NCI-H1048 (cell line): ENCODE measurements around the gene CALY.
A peak's percentile ranks its signal among the peaks of the same experiment; 100 is the strongest.
"Not testable (repeated sequence)": the region's sequence is repeated elsewhere in the genome, so short reads cannot be mapped to it uniquely, and the experiment has no call there.

Experiments
- DNase-seq: peaks from one replicate; lab custom pipeline; 2025; lab: John Stamatoyannopoulos, UW

Gene CALY

DNA sequence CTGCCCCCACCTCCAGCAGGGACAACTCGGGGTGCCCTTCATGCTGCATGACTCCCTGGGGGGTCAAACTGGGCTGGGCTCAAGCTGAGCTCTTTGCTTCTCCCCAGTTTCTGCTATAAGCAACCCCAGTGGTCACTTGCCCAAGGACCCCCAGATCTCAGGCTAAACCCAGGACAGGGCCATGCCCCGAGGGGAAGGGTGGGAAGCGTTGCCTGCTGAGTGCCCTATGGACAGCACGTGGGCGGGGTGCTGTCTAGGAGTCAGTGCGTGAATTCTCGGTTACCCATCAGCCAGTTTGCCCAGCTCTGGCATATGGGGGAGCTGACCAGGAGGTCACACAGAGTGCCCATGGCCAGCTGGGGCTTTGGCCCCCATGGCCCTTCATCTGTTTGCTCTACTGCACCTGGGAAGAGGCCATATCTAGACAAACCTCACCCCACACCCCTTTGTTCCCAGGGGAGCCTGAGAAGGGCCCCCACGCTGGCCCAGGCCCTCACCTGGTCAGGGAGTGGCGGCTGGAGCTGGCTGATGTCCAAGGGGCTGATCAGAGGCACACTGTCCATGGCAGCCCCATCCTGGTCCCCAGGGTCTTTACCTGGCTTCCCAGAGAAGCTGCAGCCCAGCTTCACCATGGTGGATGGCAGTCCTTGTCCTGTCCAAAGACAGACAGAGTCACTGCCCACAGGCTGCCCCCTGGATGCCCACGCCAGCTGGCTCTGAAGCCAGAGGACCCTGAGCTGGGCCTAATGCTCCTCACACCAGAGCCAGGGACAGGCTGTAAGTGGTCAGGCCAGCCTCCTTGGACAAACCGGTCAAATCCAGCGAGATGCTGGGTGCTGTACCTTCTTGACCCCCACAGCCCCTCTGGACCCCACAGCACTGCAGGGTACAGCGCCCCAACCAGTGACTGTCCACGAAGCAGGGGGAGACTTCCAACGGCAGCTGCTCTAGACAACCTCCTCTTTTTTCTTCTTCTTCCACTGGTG lies 8.0 kb downstream of the CALY start:
- DNase-seq: no peak

DNA sequence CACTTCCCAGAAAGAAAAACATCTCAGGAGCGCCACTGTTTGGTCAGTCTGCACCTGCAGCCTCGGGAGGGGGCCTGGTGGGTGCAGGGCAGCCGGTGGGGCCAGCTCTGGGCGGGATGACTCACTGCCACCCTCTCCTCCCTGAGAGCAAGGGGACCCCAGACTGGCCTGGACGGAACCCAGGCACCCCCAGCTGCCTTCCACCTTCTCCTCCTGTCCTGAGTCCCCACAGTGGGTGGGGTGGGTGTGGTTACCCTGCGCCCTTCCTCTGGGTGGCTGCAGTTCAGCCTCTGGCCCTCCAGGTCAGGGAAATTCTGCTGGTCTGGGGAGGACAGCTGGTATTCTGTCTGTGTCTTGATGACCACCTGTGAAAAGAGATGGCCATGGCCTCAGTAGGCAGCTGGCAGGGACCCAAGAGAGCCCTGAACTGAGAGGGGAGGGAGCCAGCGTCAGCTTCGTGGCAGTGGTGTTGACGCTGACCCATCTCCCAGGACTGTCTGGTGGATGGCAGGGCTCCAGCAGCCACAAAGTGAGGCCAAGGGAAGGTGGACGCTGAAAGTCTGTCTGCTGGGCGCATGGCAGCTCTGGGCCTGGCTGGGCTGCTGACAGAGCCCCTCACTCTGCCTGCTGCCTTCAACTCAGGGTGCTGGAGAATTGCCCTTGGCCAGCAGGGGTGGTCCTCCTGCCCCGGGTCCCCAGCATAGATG lies 8.9 kb downstream of the CALY start:
- no peak for DNase-seq

DNA sequence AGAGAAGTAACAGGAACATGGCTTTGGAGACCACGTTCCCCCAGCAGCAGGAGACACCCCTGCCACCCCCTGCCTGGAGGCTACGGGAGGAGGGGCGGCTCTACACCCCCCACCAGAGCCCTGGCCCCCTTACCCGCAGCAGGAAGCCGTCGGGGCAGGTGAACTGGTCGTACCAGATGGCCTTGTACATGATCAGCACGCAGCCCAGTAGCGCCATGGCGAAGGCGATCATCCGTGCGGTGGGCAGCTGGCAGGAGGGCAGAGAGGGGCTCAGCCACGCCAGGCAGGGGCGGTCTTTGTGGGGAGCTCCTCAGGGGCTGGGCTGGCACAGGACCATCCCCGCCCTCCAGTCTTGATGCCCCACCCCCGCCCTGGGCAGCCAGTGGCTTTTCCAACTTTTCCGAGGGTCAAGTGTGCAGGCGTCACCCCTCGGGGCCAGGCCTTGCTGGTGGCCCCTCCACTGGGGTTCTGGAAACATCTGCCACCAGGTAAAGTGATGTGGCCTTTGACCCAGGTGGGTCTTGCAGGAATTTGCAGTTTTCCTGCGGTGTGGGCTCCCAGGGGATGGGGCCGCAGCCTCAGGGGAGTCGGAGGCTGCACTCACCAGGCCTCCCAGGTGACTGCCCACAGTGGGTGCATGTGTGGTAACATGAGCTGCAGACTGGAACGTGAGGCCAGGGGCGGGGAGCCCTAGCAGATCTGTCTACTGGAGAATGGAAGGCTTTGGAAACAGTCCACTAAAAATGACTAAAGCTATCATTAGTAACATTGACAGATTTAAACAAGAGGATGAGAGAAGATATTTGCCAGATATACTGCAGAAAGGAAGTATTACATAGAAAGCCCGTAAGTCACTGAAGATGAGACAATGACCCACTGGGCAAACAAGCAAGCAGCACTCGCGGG lies 9.7 kb downstream of the CALY start:
- DNase-seq: no peak

DNA sequence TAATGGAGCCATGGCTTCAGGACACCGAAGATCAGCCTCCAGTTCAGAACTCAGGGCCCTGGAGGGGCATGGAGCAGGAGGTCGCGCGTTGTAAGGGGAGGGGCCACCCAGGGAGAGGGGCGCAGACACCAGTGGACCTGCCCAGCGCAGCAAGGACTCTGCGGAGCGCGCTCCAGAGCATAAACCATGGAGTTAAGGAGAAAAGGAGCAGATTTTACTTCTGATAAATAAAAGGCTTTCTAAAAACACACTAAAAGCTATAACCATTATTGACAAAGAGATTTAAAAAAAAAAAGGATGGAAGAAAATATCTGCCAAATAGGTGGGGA lies 10.5 kb downstream of the CALY start:
- no peak for DNase-seq

DNA sequence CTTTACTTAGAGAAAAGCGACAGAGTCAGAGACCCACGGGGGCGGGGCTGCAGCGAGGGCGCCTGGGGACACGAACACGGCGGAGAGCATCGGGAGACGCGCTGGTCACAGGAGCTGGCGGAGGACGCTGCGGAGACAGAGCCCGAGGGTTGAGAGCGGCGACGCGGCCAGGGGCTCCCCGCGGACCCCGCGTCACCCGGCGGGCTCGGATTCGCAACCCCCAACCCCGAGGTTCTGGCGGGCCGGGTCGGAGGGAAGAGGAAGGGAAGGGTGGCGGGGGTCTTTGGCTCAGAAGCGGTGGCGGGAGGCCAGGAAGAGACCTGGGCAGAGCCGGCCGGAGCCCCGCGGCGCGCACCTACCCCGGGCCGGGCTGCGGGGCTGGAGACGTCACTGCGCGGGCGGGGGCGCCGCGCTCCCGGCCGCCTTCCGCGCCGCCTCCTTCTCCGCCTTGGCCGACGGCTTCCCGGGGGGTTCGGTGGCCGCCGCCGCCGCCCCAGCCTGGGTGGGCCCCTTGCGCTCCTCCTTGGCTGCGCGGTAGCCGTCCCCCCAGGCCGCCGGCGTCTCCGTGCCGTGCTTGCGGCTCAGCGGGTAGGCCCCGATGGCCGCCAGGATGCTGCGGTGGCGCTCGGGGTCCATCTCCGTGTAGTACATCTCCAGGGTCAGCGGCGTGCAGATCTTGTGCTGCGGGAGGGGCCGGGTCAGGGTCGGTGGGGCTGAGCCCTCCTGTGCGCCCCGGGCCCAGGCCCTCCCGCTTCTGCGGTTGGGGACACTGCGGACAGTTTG lies 11.1 kb downstream of the CALY start:
- no peak for DNase-seq

DNA sequence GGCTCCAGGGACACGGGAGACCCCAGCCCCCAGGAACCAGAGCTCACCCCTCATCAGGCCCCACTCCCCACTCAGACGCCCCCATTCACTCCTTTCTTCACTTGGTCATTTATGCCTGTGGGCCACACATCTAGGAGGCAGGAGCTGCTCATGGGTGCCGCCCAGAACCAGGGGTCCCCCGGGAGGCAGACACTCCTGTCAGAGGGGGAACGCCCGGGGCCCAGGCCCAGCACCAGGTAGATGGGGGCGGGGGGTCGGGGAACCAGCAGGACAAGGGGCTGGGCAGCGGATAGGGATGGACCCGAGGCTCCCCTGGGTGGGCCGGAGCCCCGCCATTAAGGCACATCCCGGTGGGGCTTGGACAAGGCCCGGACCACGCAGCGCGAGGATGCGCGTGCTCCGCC lies 11.8 kb downstream of the CALY start:
- DNase-seq: no peak

DNA sequence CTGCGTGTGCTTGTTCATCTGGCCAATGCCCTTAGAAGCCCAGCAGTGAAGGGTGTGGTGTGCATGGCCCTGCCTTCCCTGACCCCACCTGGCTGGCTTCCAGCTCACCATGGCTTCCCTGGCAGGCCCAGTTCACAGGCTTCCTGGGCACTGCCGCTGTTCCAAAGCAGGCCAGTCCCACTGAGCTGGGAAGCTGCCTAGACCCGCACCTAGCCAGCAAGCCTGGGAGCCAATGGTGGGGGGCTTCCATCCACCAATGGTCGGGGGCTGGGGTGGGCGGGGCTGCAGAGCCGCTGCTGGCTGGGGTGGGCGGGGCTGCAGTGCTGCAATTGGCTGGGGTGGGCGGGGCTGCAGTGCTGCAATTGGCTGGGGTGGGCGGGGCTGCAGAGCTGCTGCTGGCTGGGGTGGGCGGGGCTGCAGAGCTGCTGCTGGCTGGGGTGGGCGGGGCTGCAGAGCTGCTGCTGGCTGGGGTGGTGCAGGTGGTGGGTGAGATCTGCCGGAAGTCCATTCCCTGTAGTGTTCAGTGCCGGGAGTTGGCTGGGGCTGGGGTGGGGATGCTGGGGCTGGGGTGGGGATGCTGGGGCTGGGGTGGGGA lies 12.4 kb downstream of the CALY start:
- DNase-seq: peak; percentile 49

DNA sequence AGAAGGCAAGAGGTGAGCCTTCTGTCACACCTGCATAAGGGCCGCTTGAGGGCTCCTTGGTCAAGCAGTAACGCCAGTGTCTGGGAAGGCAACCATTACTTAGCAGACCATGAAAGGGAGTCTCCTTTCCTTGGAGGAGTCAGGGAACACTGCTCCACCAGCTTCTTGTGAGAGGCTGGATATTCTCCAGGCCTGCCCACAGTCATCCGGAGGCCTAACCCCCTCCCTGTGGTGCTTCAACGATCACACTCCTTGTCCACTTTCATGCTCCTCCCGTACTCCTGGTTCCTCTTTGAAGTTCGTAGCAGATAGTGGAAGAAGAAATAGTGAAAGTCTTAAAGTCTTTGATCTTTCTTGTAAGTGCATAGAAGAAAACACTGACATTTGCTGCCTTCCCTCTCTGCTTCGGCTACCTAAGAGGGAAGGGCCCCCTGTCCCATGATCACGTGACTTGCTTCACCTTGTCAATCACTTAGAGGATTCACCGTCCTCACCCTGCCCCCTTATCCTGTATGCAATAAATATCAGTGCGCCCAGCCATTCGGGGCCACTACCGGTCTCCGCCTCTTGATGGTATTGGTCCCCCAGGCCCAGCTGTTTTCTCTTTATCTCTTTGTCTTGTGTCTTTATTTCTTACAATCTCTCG lies 14.5 kb downstream of the CALY start:
- not testable (repeated sequence) for DNase-seq

DNA sequence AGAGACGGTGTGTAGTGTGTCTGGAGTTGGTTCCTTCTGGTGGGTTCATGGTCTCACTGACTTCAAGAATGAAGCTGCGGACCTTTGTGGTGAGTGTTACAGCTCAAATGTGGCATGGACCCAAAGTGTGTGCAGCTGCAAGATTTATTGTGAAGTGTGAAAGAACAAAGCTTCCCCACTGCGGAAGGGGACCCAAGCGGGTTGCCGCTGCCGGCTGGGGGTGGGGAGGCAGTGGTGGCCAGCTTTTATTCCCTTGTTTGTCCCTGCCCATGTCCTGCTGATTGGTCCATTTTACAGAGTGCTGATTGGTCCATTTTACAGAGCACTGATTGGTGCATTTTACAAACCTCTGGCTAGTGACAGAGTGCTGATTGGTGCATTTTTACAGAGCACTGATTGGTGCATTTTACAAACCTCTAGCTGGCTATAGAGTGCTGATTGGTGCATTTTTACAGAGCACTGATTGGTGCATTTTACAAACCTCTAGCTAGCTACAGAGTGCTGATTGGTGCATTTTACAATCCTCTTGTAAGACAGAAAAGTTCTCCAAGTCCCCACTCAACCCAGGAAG lies 15.8 kb downstream of the CALY start:
- not testable (repeated sequence) for DNase-seq

DNA sequence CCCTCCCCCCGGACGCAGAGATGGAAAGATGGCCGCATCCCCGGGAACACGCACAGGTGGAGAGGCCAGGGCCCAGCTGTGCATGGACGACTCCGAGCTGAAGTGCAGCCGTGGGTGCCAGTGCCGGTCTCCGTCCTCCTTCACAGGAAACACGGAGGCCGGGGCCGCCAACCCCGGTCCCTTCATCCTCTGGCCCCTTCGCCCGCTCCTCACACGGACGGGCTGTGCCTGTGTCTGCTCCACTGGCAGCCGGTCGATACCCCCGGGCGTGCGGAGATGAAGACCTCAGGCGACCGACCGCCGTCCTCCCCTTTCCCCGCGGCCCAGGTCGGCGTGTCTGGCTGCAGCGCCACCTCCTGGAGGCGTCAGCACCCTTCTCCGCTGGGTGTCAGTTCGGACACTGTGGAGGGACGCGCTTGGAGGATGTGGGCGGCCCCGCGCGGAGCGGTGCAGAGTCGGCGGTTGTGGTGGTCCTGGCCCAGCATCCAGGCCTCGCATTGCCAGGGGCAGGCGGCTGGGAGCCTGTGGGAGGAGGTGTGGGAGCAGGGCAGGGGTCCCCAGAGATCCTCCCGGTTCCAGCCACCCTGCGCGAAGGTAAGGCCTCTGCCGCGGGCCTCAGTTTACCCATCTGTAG lies 18.1 kb downstream of the CALY start:
- no peak for DNase-seq

DNA sequence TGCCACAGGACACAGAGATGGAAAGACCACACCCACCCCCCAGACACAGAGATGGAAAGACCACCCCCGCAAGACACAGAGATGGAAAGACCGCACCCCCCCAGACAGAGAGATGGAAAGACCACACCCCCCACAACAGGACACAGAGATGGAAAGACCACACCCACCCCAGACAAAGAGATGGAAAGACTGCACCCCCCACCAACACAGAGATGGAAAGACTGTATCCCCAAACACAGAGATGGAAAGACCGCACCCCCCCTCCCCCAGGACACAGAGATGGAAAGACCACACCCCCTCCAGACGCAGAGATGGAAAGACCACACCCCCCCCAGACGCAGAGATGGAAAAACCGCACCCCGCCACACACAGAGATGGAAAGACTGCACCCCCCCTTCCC lies 20.0 kb downstream of the CALY start:
- DNase-seq: no peak

DNA sequence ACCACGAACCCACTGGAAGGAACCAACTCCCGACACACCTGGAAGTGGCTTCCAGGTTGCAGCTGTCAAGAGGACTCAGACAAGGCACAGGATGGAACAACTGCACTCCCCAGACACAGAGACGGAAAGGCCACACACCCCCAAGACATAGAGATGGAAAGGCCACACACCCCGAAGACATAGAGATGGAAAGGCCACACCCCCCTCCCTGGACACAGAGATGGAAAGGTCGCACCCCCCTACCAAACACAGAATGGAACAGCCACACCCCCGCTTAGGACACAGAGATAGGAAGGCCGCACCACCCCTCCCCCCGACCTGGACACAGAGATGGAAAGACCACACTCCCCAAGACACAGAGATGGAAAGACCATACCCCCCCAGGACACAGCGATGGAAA lies 20.4 kb downstream of the CALY start:
- DNase-seq: no peak

DNA sequence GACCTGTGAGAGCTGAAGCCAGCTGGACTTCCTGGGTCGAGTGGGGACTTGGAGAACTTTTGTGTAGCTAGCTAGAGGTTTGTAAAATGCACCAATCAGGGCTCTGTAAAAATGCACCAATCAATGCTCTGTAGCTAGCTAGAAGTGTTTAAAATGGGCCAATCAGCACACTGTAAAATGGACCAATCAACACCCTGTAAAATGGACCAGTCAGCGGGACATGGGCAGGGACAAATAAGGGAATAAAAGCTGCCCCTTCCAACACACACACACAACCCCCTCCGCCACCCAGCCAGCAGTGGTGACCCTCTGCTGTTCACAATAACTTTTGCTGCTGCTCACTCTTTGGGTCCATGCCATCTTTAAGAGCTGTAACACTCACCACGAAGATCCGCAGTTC lies 20.8 kb downstream of the CALY start:
- DNase-seq: no peak

DNA sequence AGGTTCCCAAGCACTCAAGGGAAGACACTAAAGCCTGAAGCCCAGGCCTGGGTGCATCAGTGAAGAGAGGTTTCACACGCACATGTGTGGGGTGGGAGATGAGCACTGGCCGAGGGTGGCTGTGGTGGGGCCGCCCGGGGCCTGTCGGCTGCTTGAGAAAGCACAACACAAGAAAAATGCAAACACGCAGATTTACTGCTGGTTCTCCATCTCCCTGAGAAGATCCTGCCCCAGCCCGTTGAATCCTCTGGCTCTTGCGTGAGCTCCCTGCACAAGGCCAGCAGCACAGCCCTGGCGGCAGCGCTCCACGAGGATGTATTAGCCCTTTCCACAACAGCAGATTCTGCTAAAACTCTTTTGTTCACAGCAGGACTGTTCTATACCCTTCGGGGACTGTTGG lies 21.8 kb downstream of the CALY start:
- DNase-seq: no peak

DNA sequence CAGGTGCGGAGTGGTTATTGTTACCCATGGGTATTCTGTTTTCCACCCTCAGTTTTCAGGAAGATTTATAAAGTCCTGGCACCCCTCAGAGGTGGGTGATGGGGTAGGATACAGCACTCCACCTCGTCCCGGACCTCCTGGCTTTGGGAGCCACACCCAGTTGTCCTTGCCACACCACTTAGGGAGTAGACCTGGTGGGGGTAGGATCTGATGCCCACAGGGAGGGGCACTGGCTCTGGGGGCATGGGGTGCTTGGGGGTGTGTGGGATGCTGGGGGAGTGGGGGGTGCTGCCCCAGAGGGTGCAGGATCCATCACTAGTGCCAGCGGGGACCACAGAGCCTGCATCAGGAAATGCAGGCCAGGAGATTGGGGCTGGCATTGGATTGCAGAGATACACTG lies 23.5 kb downstream of the CALY start:
- no peak for DNase-seq

DNA sequence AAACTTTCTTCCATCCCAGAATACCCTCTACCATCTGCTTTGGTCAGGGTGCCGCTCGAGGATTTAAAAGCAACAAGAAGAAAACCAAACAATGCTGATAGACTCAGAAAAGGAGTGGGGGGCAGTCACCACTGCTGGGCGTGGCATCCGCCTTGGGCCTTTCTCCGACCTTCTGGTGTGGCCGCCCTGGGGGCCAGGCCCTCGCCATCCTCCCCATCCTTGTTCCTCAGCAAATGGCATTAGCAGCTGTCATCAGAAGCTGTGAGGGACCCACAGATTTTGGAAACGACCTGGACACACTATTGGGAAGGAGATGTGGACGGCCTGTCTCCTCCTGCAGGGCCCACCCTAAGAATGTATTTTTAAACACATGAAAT lies 23.9 kb downstream of the CALY start:
- no peak for DNase-seq

DNA sequence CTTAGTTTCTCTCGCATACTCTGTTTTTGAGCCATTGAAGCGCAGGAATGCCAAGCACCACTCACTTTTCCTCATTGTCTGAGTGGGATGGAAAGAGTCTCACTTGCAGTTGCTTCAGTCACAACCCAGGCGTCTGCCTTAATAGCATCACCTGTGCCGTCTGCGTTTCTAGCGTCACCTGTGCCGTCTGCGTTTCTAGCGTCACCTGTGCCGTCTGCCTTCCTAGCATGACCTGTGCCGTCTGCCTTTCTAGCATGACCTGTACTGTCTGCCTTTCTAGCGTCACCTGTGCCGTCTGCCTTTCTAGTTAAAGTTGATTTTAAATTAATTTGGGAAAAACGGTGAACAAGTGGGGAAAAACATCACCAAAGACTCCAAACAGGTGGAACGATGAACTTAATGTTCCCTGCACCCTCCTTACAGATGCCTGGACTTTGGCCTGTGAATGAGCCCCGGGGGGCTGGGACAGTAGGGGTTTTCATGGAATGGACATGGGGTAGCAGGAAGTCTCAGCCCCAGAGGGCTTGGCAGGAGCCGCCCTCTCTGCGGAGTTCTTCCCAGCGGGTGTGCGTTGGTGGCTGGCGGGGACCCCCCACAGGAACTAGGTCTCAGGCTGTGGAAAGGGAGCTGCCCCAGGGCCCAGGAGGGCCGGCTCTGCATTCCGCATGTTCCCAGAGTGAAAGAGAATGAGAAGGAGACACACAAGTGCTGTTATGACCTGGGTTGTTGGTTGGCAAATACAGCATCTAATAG lies 24.5 kb downstream of the CALY start:
- DNase-seq: no peak

DNA sequence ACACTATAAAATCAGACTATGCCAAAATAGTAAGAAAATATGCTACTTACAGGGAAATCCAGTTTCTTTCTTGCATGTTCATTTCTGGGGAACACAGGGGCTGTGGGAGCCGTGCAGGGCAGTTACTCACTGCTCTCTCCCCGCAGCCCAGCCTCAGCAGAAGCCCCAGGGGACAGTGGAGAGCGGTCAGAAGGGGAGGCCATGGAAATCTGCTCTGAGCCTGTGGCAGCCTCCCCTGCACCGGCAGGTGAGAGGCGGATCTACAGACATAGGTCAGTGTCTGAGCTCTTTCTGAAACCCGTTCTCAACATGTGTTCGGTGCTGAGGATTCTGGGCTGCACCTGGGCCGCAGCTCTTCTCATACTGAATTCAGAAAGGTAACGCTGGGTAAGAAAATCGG lies 25.1 kb downstream of the CALY start:
- no peak for DNase-seq

DNA sequence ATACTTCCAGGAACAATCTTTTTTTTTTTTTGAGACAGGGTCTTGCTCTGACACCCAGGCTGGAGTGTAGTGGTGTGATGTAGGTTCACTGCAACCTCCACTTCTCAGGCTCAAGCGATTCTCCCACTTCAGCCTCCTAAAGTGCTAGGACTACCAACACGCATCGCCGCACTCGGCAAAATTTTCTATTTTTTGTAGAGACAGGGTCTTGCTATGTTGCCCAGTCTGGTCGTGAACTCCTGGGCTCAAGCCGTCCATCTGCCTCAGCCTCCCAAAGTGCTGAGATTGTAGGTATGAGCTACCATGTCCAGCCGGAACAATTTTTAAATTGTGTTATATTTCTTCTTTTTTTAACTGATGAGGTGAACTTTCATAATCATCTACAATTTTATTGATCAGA lies 25.9 kb downstream of the CALY start:
- no peak for DNase-seq
